ENCODE measurements around the gene HTR1D. TPM values are rescaled to one million over a fixed set of nuclear protein-coding genes. Genes with fewer than 3 reads are reported as not detected.

Gene HTR1D
- total RNA-seq, 1 experiment from 2014 or later, result 3.1 TPM

DNA sequence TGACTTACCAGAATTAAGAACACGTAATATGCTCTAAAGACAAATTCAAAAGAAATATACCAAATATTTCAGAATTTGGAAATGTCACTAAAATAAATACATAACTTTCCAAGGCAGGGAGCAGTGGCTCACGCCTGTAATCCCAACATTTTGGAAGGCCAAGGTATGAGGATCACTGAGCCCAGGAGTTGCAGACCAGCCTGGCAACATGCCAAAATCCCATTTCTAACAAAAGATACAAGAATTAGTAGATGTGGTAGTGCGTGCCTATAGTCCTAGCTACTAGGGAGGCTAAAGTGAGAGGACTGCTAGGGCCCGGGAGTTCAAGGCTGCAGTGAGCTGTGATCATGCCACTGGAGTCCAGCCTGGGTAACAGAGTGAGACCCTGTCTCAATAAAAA, 60.4 kb downstream of the HTR1D start:
- no peaks in the 10 kb centered on the region for H3K27me3 ChIP-seq (ENCODE audit: insufficient read depth, low read length)
- no peak overlapping the region for H2BK120ac ChIP-seq (ENCODE audit: low read depth, low read length, poor library complexity, severe bottlenecking)
- H3K23ac ChIP-seq (ENCODE audit: insufficient read length, low read depth, low read length), result no peak overlapping the region
- TF ChIP-seq, protein P1, sequence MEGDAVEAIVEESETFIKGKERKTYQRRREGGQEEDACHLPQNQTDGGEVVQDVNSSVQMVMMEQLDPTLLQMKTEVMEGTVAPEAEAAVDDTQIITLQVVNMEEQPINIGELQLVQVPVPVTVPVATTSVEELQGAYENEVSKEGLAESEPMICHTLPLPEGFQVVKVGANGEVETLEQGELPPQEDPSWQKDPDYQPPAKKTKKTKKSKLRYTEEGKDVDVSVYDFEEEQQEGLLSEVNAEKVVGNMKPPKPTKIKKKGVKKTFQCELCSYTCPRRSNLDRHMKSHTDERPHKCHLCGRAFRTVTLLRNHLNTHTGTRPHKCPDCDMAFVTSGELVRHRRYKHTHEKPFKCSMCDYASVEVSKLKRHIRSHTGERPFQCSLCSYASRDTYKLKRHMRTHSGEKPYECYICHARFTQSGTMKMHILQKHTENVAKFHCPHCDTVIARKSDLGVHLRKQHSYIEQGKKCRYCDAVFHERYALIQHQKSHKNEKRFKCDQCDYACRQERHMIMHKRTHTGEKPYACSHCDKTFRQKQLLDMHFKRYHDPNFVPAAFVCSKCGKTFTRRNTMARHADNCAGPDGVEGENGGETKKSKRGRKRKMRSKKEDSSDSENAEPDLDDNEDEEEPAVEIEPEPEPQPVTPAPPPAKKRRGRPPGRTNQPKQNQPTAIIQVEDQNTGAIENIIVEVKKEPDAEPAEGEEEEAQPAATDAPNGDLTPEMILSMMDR (conservative IDR thresholded peaks at IDR 0.05), result no peak
- H3K4ac ChIP-seq (ENCODE audit: low read depth, low read length), result no peak overlapping the region
- H3K23me2 ChIP-seq (ENCODE audit: insufficient read length, low read depth, low read length, poor library complexity, severe bottlenecking), result no peaks in the 10 kb centered on the region
- WGBS (ENCODE audit: extremely low coverage, insufficient read length, low lambda C conversion rate), result no CpG with 5 or more reads among the region's 4 CpGs
- no peaks in the 10 kb centered on the region for H4K20me1 ChIP-seq (ENCODE audit: control insufficient read depth, insufficient read depth, insufficient read length)
- H4K91ac ChIP-seq (ENCODE audit: insufficient read length, low read depth, low read length), result no peak overlapping the region
- H3K18ac ChIP-seq (ENCODE audit: insufficient read length, low read depth, low read length), result no peak overlapping the region
- no peak overlapping the region for H3T11ph ChIP-seq (ENCODE audit: low read length)
- H2BK5ac ChIP-seq (ENCODE audit: insufficient read length, low read length), result no peak overlapping the region
- H3K79me1 ChIP-seq (ENCODE audit: insufficient read depth, low read depth, low read length, poor library complexity, severe bottlenecking), result peaks cover 14% of the 10 kb centered on the region
- H3K4me2 ChIP-seq (ENCODE audit: insufficient read depth, insufficient read length, low read length), result no peak overlapping the region
- no peak overlapping the region for H3K56ac ChIP-seq (ENCODE audit: insufficient read length, low read depth, low read length)
- H3K9me3 ChIP-seq (ENCODE audit: control insufficient read depth, low read depth, low read length), result no peaks in the 10 kb centered on the region
- no peak overlapping the region for H3K4me3 Mint-ChIP-seq
- no peak overlapping the region for H3K27ac ChIP-seq (ENCODE audit: insufficient read length, low read depth, low read length)
- no peak overlapping the region for H2BK20ac ChIP-seq (ENCODE audit: low read depth, low read length, poor library complexity, severe bottlenecking)
- 0 out of 7 replicates have a peak, but pooled peaks cover 0 to 4% (median 0%) of the 10 kb centered on the region in 3 experiments for H3K36me3 Mint-ChIP-seq (ENCODE audit: insufficient read depth in 1 of 3, low read depth in 3 of 3)
- H2AK5ac ChIP-seq (ENCODE audit: insufficient read length, low read length), result no peak overlapping the region
- H3K9me3 Mint-ChIP-seq, result no peaks in the 10 kb centered on the region
- no peaks in the 10 kb centered on the region for H3K4me1 ChIP-seq (ENCODE audit: insufficient read depth, low read length)
- H3K79me2 ChIP-seq (ENCODE audit: insufficient read depth, low read length), result peaks cover 22% of the 10 kb centered on the region; the same call in 1 of the 2 replicates
- H3K4me1 Mint-ChIP-seq, result peaks cover 28 to 37% of the 10 kb centered on the region in 2 experiments
- H2AFZ ChIP-seq (ENCODE audit: low read length), result no peak overlapping the region
- DNase-seq, result no peak
- H3K9ac ChIP-seq (ENCODE audit: extremely low read depth, insufficient read length, low read length), result no peak overlapping the region
- H4K5ac ChIP-seq (ENCODE audit: insufficient read length, low read depth, low read length), result no peak overlapping the region
- no peak overlapping the region for H2BK15ac ChIP-seq (ENCODE audit: low read depth, low read length)
- H3K14ac ChIP-seq (ENCODE audit: insufficient read depth, low read length), result no peak overlapping the region
- no peaks in the 10 kb centered on the region for H3K27me3 Mint-ChIP-seq (ENCODE audit: low read depth)
- H3K27ac Mint-ChIP-seq, result 0 out of 7 replicates have a peak overlapping the region, but pooled peaks of 1 of the 3 experiments have one; percentile 26
- no peak overlapping the region for H2BK12ac ChIP-seq (ENCODE audit: insufficient read length, low read depth, low read length)
- no peak overlapping the region for H4K8ac ChIP-seq (replicated peaks; ENCODE audit: insufficient read length, low read depth, low read length)

Measured in H9 (cell line).